Prostate gland (tissue), 2 donors: ENCODE measurements around the gene RENBP.

Experiments
- CTCF ChIP-seq, 4 experiments: fragments of 200-600 bp in 2 of 4; fragments of 450-650 bp in 2 of 4; sonication (generic) in 2 of 4; IDR thresholded peaks; 1 replicate in 3 of 4; 2 replicates in 1 of 4; pipeline ENCODE4 v1.5.1; 2016 to 2019; ENCODE audit warnings: antibody characterized with exemption in 4 of 4, mild to moderate bottlenecking in 2 of 4, moderate library complexity in 2 of 4
- POLR2A ChIP-seq: fragments of 450-650 bp; IDR thresholded peaks from one replicate; pipeline ENCODE4 v1.6.1; 2016; ENCODE audit warnings: antibody characterized with exemption, mild to moderate bottlenecking
- POLR2AphosphoS5 ChIP-seq: sonication (generic); formaldehyde crosslinking; IDR thresholded peaks from one replicate; pipeline ENCODE4 v1.6.1; 2017; ENCODE audit warnings: antibody characterized with exemption

GRCh38 chrX:153885968-153886903, 58.2 kb downstream of the RENBP start, which contains the start of gene L1CAM:
- TF ChIP-seq CTCF (IDR thresholded peaks at IDR 0.05) (no peak), POLR2A (no peak), POLR2AphosphoS5 (no peak)
